ENCODE measurements around the gene AQP12B. TPM values are rescaled to one million over a fixed set of nuclear protein-coding genes. Genes with fewer than 3 reads are reported as not detected.

Gene AQP12B
- total RNA-seq, 1 experiment from 2014 or later = not detected

DNA sequence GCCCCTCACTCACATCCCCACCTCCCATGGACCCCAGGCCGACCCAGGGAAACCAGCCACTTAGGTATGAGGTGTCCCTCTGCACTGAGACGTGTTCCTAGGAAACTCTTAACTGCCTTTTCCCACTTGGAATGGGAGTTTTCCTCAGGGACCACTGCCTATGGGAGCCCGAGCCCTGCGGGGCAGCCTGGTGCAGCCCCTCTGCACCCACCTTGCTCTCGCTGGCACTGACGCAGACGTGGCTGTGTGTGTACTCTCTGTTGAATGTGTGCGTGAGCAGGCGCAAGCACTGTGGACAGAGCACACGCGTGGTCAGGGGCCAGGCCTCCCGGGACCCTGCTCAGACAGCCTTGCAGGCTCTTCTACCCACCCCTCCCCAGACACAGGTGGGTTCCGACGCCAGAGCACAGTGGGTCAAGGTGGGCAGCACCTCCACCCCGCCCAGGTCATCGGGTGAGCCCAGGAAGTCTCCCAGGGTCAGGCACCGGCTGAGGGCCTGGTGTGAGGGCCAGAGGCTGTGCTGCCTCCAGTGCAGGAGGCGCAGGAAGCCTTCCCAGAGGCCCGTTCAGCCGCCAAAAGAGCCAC is 39.0 kb upstream of the AQP12B start:
- no TSS peak for BruUV-seq (replicated peaks)
- intact Hi-C loops (cut with micrococcal nuclease; ENCODE audit: unreplicated experiment) = no loop called here
- Histone ChIP-seq H3K27me3 (replicated peaks; ENCODE audit: control insufficient read depth, insufficient read depth, low read length) (no peaks in the 10 kb centered on the region), H3K4me1 (no peaks in the 10 kb centered on the region), H3K9me3 (no peaks in the 10 kb centered on the region), H3K4me3 (ENCODE audit: low read depth, low read length) (no peak overlapping the region), H3K36me3 (ENCODE audit: control insufficient read depth, insufficient read depth, low read length) (no peaks in the 10 kb centered on the region)
- Mint-ChIP-seq H3K4me1 (ENCODE audit: low read depth, unreplicated experiment) (no peaks in the 10 kb centered on the region), H3K9me3 (ENCODE audit: unreplicated experiment) (no peaks in the 10 kb centered on the region), H3K27me3 (ENCODE audit: insufficient read depth, unreplicated experiment) (no peaks in the 10 kb centered on the region), H3K36me3 (ENCODE audit: insufficient read depth, unreplicated experiment) (no peaks in the 10 kb centered on the region), H3K27ac (ENCODE audit: unreplicated experiment) (no peak overlapping the region), H3K4me3 (ENCODE audit: unreplicated experiment) (no peak overlapping the region)
- CTCF ChIA-PET = no interaction called here
- DNase-seq = no peak
- POLR2A ChIA-PET = no interaction called here
- TF ChIP-seq, protein P1, sequence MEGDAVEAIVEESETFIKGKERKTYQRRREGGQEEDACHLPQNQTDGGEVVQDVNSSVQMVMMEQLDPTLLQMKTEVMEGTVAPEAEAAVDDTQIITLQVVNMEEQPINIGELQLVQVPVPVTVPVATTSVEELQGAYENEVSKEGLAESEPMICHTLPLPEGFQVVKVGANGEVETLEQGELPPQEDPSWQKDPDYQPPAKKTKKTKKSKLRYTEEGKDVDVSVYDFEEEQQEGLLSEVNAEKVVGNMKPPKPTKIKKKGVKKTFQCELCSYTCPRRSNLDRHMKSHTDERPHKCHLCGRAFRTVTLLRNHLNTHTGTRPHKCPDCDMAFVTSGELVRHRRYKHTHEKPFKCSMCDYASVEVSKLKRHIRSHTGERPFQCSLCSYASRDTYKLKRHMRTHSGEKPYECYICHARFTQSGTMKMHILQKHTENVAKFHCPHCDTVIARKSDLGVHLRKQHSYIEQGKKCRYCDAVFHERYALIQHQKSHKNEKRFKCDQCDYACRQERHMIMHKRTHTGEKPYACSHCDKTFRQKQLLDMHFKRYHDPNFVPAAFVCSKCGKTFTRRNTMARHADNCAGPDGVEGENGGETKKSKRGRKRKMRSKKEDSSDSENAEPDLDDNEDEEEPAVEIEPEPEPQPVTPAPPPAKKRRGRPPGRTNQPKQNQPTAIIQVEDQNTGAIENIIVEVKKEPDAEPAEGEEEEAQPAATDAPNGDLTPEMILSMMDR (IDR thresholded peaks at IDR 0.05; ENCODE audit: insufficient read depth in 1 of 2, low read depth in 1 of 2, low read length in 1 of 2, severe bottlenecking in 1 of 2, unreplicated experiment in 1 of 2) = no peak

DNA sequence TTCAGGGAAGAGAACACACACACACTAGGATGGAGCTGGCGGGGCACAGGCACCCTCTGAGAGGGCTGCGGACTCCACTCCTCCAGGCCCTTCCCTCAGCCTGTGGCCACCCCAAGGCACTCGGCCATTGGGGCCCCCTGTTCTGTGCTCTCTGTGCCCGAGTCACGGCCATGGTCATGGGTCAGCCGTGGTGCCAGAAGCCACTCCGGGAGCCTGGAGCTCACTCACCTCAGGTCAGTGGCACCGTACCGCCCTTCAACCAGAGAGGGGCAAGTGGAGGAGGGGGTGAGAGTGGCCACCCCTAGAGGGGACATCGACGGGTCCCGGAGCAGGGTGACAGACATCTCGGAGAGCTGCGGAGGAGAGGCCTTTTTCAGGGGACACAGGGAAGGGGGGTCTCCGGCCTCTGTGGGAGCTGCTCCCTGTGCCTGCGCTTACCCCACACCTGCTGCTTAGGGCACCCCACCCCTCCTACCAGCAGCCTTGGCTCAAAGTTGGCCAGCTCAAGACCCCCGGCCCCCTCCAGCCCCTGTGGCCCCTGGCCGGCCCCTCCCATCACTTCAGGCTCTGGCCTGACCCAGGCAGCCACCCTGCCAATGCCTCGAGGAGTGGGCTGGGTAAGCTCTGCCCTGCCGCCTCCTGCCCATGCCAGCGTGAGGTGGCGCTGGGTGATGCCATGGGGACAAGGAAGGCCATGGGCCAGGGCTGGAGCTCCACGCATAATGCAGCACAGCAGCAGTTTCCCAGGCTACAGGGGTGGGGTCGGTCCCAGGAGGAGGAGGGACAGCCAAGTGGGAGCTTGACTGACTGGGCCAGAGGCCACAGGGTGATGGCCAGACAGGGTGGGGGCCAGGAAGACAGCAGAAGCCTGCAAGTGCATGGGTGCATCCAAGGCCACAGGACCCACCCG is 38.3 kb upstream of the AQP12B start:
- CTCF ChIA-PET = interaction anchor here (0.6 kb wide), 1 partner anchor 577 kb away, joined by 3 read pairs; no protein-coding TSS in a partner anchor
- H3K27me3 ChIP-seq (replicated peaks; ENCODE audit: control insufficient read depth, insufficient read depth, low read length) = no peaks in the 10 kb centered on the region

More for the DNA sequence above, 38.3 kb upstream of the AQP12B start:
- TF ChIP-seq, protein P1 (IDR thresholded peaks at IDR 0.05; ENCODE audit: insufficient read depth in 1 of 2, low read depth in 1 of 2, low read length in 1 of 2, severe bottlenecking in 1 of 2, unreplicated experiment in 1 of 2) = no peak
- POLR2A ChIA-PET = no interaction called here
- Mint-ChIP-seq H3K9me3 (ENCODE audit: unreplicated experiment) (no peaks in the 10 kb centered on the region), H3K4me3 (ENCODE audit: unreplicated experiment) (no peak overlapping the region), H3K27me3 (ENCODE audit: insufficient read depth, unreplicated experiment) (peaks cover 3% of the 10 kb centered on the region), H3K4me1 (ENCODE audit: low read depth, unreplicated experiment) (no peaks in the 10 kb centered on the region), H3K27ac (ENCODE audit: unreplicated experiment) (no peak overlapping the region), H3K36me3 (ENCODE audit: insufficient read depth, unreplicated experiment) (no peaks in the 10 kb centered on the region)
- no peak for DNase-seq
- no TSS peak for BruUV-seq (replicated peaks)
- Histone ChIP-seq H3K36me3 (ENCODE audit: control insufficient read depth, insufficient read depth, low read length) (no peaks in the 10 kb centered on the region), H3K4me1 (no peaks in the 10 kb centered on the region), H3K4me3 (ENCODE audit: low read depth, low read length) (no peak overlapping the region), H3K9me3 (no peaks in the 10 kb centered on the region)
- intact Hi-C loops (cut with micrococcal nuclease; ENCODE audit: unreplicated experiment) = no loop called here
